ENCODE data around the gene TYK2.

The TYK2 gene

GRCh38 chr19:10344780-10345179 is 35.6 kb downstream of the TYK2 start:
- CTCF ChIA-PET = interaction anchor here (0.6 to 0.9 kb wide), 2 partner anchors 11 to 46 kb away, joined by 3 read pairs; no protein-coding TSS in a partner anchor
- TF ChIP-seq ZNF416 (tag by site-specific recombination; IDR thresholded peaks at IDR 0.05) (no peak), ZNF621 (tag by site-specific recombination; IDR thresholded peaks at IDR 0.05) (no peak), KLF7 (tag by site-specific recombination; IDR thresholded peaks at IDR 0.05; ENCODE audit: borderline replicate concordance) (no peak), ZNF658 (tag by site-specific recombination; IDR thresholded peaks at IDR 0.05) (no peak), BCL6B (tag by site-specific recombination; IDR thresholded peaks at IDR 0.05) (no peak), ZNF324 (tag by site-specific recombination; IDR thresholded peaks at IDR 0.05) (no peak), ZNF692 (tag by site-specific recombination; IDR thresholded peaks at IDR 0.05) (no peak), ZBTB8A (tag by site-specific recombination; IDR thresholded peaks at IDR 0.05) (no peak), ZNF26 (tag by site-specific recombination; IDR thresholded peaks at IDR 0.05) (no peak), ZNF2 (tag by site-specific recombination; IDR thresholded peaks at IDR 0.05) (no peak), OSR2 (tag by site-specific recombination; IDR thresholded peaks at IDR 0.05) (no peak), ZBTB1 (tag by site-specific recombination; IDR thresholded peaks at IDR 0.05) (no peak), ZNF670 (tag by site-specific recombination; IDR thresholded peaks at IDR 0.05; ENCODE audit: low read depth) (no peak), SCRT1 (tag by site-specific recombination; IDR thresholded peaks at IDR 0.05; ENCODE audit: borderline replicate concordance) (no peak), ZNF239 (tag by site-specific recombination; IDR thresholded peaks at IDR 0.05) (no peak), ZNF558 (tag by site-specific recombination; IDR thresholded peaks at IDR 0.05) (no peak), ZNF677 (tag by site-specific recombination; IDR thresholded peaks at IDR 0.05) (no peak), ZBTB11 (tag by site-specific recombination; conservative IDR thresholded peaks at IDR 0.05; ENCODE audit: low read depth) (no peak), ZNF266 (tag by site-specific recombination; IDR thresholded peaks at IDR 0.05; ENCODE audit: low read depth) (no peak)
- Histone ChIP-seq H3K9me3 (ENCODE audit: control insufficient read depth, insufficient read depth, low read depth, low read length) (no peaks in the 10 kb centered on the region), H3K36me3 (ENCODE audit: control insufficient read depth in 2 of 2, insufficient read depth in 1 of 2, low read length in 2 of 2) (no peaks in the 10 kb centered on the region), H3K4me3 (ENCODE audit: low read depth, low read length) (no peak overlapping the region), H3K27ac (ENCODE audit: extremely low read depth, low read depth, low read length) (no peak overlapping the region), H3K4me1 (ENCODE audit: control insufficient read depth, insufficient read depth, low read length) (no peaks in the 10 kb centered on the region)
- POLR2A ChIA-PET = interaction anchor here (4.4 kb wide), 1 partner anchor 11 kb away, joined by 26 read pairs; the partner anchor contains the start of gene RAVER1

Data from HEK293 (cell line).